GM03348 (cell line): Measurements from ENCODE around the gene AGBL4.
A peak's percentile ranks its signal among the peaks of the same experiment; 100 is the strongest.
"Not testable (repeated sequence)": the region's sequence is repeated elsewhere in the genome, so short reads cannot be mapped to it uniquely, and the experiment has no call there.

Experiments used
- DNase-seq: peaks from one replicate; pipeline ENCODE4 v3.0.0; 2012; ENCODE audit warnings: low spot score

The AGBL4 gene

DNA sequence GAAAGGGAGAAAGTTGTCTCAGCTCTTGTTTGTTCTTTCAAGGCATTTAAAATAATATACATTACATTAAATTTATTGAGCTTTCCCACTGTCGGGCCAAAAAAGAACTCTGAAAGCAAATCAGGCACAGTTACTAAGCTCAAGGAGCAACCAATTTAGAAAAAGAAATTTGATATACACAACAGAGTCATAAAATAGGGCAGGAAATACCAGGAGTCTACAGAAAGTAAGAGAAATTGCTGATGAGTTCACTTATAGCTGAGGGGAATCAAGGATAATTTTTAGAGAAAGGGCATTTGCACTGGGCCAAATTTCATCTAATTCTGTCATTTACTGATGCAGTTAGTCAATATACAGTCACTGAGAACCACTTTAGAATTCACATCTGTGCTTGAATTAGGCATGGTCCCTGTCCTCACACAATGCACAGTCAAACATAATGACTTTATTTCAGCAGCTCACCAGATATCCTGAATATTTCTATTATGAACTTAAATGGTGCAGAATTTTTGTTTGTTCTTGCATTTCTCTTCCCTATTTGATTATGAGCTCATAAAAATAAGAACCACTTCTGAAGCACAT is 997.4 kb downstream of the AGBL4 start:
- no peak for DNase-seq

DNA sequence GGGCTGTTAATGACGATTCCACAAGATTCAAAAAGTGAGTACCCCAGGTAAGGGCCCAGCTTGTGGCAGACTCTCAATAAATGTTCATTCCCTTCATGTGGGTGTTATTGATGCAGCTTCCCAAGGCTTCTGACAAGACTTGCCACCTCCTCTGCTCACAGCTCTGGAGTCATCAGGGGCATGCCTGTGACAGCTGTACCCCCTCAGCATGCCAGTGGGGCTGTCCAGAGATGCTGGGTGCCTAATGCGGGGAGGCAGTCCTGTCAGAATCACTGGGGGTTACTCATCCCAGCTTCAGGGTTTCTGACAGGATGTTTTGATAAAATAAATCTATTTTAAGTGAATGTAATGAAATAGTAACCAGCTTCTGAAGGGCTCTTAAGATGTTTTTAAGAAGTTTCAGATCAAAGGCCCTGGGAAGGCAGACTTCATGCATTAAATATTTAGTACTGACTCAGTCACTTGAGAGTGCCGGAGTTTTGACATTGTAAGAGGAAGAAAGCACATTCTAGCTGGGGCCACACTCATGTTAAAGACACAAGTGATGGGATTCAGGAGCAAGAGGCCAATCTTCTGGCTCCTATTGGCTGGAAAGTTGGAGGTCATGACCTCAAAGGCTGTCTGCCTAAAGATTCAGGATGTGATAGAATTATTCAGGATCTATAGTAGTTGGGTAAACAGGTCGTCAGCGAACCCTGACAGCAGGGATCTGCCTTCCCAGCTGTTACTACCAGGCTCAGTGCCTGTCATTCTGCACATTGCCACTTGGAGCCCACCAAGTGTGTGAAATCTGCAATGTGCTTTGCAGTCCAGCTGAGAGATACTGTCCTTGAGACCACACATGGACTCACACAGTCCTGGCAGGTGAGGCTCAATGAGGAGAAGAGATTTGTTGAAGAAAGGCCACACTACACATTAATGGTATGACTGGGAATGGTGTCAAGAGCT is 1007.5 kb downstream of the AGBL4 start:
- DNase-seq = no peak

DNA sequence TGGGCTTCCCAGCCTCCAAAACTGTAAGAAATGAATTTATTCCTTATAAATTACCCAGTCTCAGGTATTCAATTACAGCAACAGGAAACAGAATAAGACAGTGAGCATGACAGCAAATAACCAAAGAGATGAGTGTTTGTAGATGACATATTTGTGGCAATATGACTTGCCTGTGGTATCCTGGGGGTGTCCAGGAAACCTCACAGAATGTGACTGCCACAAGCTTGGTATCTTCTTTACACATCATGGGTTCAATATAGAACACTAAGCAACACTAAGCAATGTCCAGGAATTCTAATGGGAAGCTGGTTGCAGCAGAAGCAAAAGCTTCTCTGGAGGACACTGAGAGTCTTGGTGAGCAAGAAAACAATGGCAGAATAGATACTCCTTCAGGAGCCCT is 1010.7 kb downstream of the AGBL4 start:
- no peak for DNase-seq

DNA sequence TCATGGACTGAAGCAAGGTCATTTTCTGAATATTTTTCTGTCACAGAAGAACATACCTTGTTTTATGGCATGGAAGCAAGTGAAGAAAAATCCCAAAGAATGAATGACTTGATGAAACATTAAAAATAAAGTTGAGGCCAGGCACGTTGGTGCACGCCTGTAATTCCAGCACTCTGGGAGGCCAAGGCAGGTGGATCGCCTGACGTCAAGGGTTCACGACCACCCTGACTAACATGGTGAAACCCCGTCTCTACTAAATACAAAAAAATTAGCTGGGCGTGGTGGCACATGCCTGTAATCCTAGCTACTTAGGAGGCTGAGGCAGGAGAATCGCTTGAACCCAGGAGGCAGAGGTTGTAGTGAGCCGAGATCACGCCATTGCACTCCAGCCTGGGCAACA is 1020.8 kb downstream of the AGBL4 start:
- DNase-seq = not testable (repeated sequence)

DNA sequence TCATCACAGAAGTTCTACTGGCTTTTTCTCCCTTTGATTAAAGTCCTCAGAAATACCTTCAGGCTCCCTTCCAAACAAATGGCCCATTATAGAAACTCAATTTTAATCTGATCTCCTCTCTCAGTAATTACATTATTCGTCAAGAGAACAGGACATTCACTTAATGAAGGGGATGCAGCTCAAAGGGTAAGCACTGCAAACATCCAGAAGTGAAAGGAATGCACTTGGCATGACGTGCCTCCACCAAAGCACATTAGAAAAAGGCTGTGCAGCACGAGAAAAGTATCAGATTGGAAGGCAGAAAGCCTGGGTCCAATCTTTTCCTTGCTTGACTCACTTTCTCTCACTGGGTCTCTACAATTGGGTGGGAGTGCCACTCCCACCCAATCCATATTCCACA is 1024.4 kb downstream of the AGBL4 start:
- no peak for DNase-seq

DNA sequence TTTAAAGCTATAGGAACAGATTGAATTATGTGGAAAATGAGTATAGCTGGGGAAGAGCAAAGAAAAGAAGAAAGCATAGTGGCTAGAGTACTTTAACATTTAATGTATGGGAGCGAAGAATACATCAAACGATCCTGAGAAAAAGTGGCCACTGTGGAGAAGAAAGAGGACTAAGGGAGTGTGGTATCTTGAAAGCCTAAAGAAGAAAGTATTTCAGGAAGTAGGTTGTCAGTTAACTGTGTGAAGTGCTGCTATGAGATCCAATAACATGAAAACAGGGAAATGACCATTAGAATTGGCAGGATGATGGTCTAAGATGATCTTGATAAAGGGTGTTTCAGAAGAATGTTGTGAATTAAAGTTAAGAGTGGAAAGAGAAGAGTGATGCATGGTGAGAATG is 1027.4 kb downstream of the AGBL4 start:
- no peak for DNase-seq

DNA sequence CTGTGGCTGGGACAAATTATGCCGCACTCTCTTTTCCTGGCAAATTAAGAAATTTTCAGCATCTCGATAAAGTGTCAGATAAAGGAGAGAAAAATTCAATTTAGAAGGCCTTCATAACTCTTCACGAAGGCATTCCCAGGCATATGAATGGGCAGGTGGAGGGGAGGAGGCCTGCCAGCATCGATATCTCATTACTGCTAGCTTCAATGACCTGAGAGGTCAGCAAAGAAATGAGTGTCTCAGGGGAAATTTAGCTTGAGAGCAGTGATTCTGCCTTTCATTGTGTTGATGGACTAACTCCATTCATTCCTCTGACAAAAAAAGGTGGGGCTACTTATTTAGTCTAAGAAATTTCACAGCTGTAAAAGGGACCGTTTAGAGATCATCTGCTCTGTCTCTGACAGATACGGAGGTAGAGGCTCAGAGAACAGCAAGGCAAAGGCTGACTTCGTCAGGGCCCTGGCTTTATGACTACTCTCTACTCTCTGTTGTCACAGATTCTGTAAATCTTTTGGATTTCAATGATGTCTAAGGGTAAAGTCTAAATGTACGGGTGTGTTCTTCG is 1035.0 kb downstream of the AGBL4 start:
- DNase-seq = no peak

DNA sequence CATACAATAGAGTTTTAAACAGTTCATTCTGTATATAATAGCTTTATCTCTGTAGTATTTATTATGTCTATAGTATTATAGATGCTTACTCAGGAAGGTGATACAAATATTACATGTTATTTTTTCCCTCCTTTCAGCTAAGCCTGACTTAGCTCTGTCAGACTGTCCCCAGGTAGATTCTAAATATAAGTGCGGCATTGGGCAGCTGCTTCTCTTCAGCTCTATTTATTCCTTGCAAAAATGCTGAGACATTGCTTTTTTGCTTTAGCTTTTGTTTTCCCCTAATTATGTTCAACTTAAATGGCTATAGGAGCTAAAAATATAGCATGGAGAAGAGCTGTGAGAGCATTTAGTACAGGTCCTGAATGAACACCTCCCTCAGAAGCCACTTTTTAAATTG is 1043.8 kb downstream of the AGBL4 start:
- no peak for DNase-seq

DNA sequence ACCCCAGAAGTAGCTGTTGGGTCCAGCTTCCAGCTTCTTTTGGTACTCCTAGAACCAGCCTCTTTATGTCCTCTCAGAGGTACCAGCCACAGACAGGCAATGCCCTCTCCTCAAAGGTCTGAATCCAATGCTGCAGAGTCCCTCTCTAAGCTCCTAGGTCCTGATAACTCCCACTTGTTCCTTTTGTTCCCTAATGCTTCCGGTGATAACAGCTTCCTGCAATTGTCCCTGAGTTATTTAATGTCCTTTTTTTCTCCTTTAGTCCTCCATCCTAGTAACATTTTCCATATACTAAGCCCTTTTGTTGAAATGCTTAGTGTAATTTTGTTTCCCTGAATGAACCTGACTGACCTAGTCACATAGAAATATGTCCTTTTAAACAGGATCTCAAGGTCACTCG is 1045.3 kb downstream of the AGBL4 start:
- no peak for DNase-seq

DNA sequence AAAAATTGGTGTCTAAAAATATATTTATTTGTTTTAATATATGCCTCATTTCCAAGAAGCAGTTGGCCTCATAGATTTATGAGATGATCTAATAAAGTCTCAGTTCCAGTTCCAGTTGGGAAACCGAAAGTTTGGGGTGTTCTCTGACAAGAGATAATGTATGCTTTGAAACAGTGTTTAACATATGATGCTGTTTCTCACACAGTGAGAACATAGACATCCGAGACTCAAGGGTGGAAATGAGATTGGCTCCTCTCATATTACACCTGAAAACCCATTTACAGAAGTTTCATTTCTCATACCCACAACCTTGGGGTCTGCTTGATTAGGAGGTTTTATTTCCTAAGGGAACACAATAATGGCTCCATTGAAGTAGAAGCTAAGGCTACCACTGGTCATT is 1046.5 kb downstream of the AGBL4 start:
- no peak for DNase-seq

DNA sequence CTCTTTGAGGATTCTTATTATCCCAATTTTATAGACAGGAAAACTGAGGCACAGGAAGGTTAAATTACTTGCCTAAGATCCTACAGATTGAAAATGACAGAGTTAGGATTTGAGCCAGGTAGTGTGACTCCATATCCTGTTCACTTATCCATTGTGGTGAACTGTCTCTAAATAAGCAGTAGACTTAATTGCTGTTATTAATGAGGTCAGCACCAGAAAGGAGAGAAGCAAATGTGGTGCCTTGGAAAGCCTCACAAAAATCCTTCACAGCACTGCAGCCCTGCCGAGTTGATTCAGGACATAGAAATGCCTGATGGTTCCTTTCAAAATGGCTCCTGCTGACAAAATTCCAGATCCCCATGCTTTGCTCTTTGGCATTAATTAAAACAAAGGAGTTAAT is 1053.8 kb downstream of the AGBL4 start:
- no peak for DNase-seq

DNA sequence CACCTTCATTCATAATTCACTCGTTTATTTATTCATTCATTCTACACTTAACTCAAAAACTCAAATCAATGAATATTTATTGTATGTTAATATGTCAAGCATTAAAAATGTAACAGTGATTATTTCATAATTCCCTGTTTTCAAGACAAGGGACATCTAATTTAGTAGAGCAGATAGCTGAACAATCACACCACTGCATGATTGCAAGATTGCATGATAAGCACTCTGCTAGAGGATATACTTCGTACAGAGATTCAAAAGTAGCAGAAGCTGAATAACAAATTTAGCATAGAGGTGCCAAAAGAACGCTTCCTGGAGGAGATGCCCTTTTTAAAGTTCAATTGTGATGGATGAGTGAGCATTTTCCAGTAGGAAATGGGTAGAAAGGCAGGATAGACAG is 1056.4 kb downstream of the AGBL4 start:
- DNase-seq = no peak

DNA sequence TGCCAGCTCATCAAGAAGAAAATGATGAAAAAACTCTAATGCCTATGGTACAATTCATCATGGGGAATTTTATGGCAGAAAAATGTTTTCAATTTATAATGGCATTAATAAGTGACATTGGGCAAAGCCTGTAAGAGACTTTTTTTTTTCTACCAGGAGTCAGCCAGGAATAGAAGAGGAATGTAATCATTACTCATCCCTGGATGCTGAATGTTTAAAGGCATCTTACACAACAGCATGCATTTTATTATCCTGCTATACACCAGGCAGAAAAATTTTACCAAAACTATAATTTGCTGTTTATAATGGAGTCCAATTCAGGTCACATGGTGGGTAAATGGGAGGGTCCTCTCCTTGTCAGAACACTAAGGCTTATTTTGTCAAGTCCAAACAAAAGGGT is 1057.2 kb downstream of the AGBL4 start:
- DNase-seq = peak; percentile 5

DNA sequence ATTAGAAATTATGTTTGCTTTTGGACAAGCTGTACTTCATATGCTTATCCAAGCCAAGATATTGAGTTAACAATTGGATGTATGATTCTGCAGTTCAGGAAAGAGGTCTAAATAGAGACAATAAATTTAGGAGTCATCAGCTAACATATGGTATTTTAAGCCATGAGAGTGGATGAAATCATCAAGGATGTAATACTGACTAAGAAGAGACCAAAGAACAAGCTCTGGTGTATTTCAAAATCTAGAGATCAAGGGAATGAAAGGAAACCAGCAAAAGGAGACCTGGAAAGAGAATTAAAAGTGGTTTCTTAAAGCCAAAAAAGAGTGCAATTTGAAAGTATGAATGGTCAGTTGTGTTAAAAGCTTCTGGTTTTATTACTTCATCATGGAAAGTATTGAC is 1063.4 kb downstream of the AGBL4 start:
- no peak for DNase-seq

DNA sequence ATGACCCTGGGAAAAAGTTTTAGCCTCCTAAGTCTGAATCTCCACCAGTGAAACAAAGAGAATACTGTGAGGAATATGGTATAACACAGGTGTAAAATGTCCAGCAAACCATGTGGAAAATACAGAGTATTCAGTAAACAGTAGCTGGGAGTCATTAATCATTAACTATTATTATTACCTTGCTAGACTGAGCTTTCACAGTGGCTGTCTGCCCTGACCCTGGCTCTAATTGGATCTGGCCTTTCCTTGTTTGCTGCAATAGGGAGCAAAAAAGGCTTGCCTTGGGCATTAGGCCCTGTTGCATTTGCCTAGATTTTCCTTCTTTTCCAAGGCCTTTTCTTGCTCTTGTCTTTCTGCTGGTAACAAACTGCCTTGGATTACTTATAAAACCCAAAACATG is 1068.0 kb downstream of the AGBL4 start:
- no peak for DNase-seq

DNA sequence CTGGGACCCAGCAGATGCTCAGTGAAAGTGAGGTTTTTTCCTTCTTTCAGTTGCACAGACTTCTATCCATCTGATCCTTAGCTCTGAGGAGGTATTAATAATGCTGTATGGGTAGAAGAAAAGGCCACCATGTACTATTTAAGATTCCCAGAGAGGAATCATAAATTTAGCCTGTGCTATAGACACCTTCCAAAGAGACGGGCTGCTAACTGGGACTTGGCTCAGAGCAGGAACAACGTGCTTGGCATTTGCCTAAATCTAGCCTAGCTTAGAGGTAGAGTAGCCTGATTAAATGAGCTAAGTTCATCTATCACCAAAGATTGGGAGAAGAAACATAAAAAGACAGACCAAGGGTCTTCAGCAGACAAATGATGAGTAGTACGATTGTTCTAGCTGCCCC is 1070.1 kb downstream of the AGBL4 start:
- DNase-seq = no peak

DNA sequence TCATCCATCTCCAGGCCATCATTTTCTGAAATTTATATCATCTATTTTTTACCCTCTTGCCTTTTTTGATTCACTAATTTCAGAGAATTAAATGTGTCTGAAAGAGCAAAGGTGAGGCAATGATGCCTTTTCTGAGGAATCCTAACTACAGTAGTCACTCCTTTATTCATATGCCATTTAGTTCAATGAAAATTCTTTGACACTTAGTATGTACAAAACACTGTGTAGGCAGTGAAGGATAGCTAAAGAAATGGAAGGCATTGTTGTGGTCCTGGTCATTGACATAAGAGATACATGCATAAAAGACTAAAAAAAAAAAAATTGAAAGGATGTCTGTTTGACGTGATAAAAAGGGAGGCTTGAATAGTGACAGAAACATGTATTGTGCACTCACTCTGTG is 1075.2 kb downstream of the AGBL4 start:
- DNase-seq = no peak

DNA sequence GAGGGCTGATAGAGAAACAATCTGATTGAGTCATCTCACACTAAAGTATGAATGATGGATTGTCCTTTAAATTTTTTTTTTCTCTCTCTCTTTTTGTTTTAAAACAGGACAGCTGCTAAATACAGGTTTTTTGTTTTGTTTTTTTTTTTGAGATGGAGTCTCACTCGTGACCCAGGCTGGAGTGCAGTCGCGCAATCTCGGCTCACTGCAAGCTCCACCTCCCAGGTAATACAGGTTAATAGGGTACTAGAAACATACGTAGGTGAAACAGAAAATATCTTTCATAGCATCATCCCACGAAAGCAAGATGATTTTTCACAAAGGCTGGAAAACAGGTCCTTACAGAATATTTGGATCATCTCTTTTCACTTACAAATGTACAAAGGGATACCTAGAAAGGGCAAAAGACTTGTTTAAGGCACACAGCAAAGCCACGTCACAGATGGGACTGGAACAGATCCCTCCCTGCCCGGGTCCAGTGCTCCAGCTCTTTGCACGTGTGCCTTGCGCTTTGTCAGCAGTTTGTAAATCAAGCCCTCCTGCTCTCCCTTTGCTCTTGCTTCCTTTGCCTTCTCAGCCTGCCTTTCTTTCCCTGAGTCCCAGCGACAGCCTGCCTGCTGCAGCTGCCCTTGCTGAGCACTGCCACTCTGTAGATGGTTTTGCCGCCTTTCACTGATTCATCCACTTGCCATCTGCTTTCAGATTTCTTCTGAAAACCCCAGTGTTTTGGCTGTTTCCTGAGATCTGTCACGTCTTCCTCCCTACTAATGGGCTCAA is 1075.8 kb downstream of the AGBL4 start:
- DNase-seq = peak; percentile 4

DNA sequence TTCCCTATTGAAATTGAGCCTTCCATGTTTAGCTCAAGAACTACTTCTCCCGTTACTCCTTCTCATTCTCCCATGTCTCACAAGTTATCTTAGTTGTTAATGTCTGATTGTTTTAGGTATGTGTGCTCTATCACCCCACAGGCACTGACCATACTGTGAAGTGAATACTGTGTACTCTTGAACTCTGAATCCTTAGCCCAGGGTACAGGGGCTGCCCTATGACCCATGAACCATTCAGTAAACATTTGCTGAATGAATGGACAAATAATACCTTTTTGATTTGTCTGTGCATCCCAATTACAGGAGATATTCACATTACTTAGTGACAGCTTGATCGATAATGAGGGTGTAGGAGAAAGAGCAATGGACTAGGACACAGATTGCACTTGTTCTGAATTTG is 1077.7 kb downstream of the AGBL4 start:
- DNase-seq = no peak

DNA sequence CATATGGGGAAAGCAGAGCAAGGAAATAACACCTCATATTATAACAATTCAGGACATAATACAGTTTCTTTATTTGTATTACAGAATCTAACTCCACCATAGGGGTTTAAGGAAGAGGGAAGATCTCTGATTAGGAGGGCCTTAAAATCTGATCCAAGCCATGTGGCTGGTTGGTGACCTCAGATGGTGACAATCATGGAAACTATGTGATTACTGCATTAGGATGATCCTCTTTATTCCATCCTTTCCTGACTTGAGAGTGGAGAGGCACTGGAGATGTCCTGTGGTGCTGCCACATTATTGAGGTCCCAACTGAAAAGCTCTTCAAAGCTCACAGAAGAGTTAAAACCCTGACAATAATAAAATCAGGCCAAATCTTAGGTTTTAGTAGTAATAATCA is 1078.9 kb downstream of the AGBL4 start:
- DNase-seq = no peak

DNA sequence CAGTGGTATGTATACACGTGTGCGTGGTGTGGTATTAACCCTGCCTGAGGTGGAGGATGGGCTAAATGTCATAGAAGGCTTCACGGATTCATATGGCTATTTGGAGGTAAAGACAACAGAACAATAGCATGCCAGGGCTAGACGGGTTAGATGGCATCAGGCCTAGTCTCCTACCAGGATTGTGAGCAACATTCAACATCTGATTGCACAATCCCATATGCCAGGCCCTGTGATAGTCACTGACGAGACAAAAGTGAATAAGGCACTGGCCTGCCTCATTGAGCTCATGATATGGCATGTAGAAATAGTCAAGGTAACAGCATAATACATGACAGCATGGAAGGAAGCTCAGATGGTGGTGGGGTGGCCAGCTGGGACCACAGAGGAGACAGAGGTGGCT is 1079.9 kb downstream of the AGBL4 start:
- no peak for DNase-seq

DNA sequence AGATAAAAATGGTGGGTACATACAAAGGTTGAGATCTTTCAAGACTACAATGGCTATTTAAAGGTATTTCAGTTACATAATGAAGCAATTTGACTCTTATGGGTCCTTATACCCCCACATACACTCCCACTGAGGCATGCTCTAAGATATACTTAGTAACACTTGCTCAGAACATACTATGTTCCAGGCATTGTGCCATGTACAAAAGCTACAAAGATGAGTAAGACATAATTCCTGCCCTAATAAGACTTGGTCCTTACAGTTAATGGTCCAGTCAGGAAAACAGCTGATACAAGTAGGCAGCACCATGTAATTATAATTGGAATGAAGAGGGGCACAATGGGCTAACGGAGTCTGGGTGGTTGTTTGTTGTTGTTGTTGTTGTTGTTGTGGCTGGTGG is 1080.4 kb downstream of the AGBL4 start:
- DNase-seq = no peak
